Fibroblast of peridontal ligament (primary cell): Measurements from ENCODE around the gene MAPK13.
"Not testable (repeated sequence)": the region's sequence is repeated elsewhere in the genome, so short reads cannot be mapped to it uniquely, and the experiment has no call there.

Experiments used
- DNase-seq: peaks from one replicate; pipeline ENCODE4 v3.0.0-alpha.2; 2010; ENCODE audit errors: extremely low read depth

The MAPK13 gene

DNA sequence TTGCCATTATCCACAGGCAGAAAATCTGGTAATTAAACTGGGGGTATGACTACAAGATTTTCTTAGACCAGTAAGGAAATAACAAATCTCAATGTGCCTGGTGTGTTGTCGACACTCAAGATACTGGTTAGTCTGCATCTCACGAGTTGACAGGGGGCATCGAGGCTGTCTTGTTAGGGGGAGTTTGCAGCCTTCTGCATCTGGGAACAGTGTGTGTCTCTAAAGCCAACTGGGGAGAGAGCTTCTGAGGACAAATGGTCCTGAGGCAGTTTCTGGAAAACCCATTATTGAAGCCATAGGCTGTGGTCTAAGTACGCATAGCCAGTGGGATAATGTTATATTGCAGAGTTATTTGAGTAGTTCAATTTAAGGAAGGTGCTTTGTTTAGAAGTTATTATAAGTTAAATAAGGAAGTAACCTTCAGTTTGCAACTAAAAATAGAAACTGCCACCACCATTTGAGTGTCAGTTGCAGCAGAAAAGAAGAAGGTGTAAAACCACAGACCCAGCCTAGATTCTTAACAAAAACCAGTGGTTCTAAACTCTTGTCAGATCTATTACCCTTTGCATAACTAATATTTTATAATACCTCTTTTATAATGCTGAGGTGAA lies 15.4 kb upstream of the MAPK13 start:
- DNase-seq, result no peak

DNA sequence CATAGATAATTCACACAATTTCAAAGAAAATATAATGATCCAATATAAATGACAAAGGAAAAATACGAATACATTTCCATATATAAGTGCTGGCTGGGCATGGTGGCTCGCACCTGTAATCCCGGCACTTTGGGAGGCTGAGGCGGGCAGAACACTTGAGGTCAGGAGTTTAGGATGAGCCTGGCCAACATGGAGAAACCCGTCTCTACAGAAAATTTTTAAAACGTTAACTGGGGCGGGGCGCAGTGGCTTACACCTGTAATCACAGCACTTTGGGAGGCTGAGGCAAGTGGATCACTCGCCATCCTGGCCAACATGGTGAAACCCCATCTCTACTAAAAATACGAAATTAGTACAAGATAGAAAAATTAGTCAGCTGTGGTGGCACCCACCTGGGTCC lies 14.9 kb upstream of the MAPK13 start:
- DNase-seq, result no peak

DNA sequence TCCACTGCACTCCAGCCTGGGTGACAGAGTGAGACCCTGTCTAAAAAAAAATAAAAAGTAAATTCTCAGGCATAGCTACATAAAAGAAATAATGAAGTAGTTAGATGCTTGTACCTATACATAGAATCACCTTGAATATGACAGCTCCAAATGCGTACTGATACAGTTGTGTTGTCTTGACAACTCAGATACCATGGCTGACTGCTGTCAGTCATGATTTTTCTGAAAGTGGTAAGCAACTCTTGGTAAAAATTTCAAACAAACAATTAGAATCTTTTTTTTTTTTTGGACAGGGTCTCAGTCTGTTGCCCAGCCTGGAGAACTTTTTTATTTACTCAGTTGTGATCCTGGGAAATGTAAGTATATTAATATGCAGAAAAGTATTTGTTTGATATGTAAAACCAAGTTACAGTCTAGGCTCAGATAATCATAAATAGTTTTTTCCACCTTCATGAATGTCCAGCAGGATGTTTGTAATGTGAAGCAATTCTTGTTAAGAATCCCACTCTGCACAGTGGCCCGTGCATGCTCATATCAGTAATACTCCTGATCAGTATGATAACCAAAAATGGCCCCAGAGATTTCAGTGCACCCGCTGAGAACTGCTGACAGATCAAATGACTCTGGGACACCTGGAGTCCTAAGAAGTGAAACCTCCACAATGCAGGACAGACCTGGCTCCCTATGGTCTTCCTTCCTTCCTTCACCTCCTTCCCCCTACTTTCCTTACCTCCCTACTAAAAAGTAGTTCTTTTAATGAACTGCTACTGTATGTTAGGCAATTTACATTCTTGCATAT lies 14.0 kb upstream of the MAPK13 start:
- DNase-seq, result no peak

DNA sequence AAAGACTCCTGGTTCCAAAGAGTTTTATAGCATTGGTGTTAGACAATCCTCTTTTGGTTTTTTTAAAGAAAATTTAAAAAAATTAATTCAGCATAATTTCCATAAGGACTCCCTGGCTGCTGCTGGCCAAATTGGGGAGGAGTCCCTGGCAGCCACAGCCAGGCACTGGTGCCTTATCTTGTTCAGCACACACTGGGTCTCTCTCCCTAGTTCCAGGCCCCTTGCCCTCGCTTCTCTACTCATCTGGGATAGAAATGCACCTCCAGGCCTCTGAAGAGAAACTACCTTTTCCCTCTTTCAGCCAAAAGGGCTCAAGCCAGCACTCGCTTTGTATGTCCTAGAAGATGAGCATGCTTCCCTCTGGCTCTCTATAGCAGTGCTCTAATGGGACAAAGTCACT lies 13.4 kb upstream of the MAPK13 start:
- DNase-seq, result no peak

DNA sequence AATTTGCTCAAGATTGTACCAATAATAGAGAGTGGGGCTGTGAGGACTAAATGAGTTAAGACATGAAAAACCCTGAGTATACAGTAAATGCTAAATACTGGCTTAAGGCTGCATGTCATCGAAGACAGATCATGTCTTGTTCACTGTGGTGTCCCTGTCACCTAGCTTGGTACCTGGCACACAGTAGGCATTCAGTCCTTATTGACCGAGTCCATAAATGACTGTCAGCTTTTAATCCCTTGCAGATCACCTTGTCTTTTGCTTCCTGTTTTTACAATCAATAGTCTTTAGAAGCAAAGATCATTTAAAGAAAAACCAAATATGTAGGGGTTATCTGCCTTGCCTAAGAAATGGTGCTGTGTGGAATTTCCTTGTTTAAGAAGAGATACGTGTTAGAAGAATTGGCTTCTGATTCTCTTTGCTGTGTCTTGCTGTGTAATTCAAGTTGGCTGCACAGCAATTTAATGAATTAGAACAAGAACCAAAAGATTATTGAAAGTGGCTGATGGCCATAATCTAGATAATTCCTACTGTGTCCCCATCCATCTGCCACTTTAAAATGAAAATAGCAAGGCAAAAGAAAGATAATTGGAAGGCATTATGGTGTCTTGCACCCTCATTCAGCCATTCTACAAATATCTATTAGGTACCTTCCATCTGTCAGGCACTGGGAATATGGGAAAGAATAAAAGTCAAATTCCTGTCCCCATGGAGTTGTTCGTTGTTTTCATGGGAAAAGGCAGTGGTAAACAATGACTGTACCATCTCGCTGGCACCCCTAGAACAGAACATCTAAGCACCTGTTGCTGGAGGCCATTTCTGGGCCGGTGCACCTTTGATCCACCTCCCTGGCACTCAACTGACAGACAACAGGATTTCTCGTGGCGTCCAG lies 12.4 kb upstream of the MAPK13 start:
- no peak for DNase-seq

DNA sequence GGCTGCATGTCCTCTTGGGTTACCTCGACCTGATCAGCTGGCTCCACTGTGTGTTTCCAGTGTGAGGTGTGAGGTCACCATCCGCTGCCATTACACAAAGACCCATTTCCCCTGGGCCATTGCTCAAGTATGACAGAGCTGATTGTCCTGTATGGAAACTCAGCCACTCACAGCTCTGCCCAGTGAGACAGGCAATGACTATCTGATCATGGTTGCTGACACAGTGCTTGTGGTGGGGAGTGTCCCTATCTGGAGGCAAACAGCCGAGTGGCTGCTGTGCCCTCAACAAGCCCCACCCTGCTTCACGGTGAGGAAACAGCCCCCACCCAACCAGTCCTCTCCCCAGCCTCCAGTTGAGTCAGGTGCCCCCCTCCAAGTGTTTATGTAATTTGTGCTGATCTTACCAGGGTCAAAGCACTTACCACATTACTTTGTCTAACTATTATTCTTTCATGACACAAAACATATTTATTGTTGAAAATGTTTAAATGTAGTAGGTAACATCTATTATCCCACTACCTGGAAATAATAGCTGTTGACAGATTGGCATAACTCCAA lies 11.7 kb upstream of the MAPK13 start:
- no peak for DNase-seq

DNA sequence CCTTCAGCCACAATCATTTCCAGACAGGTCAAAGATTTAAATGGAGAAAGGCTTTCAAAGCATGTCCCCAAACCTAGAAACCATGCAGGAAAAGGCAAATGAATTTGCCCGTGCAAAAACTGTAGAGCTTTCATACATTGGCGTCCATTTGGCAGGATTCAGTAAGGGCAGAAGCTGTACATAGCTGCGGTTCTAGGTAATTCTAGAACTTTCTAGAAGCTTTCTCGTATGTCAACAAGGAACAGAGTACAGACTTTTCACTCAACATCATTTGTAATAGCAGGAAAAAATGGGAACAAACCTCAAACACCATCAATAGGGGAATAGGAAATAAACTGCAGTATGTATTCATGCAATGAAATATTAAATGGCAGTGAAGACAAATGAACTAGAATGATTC lies 11.1 kb upstream of the MAPK13 start:
- no peak for DNase-seq

DNA sequence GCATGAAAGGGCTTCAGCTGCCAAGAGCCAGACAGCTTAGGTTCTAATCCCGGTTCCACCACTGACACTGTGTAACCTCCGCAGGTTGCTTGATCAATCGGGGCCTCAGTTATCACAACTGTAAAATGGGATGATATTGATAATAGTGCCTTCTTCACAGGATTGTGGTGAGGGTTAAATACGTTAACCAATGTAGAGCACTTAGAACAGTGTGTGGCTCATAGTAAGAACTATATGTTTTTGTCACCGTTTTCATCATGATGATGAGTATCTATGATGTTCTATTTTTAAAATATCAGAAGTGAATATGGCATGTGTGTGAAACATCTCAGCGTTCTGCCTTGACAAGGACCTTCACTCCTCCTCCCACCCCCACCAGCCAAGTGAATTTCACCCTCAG lies 10.3 kb upstream of the MAPK13 start:
- no peak for DNase-seq

DNA sequence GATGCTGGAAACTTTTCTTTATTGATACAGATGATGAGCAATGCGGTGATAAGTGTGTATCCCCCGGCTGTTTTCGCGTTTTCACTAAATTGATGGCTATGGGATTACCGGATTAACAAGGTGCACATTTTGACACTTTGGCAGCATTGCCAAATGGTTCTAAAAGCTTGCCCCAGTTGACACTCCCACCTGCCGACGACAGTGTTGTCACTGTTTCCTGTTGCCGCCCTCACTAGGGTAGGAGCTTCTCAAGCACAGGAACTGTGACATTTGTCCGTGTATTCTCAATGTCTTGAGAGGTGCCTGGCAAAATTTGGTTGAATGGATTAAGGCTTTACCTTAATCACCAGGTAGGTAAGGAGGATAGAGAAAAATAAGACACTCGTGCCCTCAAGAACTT lies 9.8 kb upstream of the MAPK13 start:
- no peak for DNase-seq

DNA sequence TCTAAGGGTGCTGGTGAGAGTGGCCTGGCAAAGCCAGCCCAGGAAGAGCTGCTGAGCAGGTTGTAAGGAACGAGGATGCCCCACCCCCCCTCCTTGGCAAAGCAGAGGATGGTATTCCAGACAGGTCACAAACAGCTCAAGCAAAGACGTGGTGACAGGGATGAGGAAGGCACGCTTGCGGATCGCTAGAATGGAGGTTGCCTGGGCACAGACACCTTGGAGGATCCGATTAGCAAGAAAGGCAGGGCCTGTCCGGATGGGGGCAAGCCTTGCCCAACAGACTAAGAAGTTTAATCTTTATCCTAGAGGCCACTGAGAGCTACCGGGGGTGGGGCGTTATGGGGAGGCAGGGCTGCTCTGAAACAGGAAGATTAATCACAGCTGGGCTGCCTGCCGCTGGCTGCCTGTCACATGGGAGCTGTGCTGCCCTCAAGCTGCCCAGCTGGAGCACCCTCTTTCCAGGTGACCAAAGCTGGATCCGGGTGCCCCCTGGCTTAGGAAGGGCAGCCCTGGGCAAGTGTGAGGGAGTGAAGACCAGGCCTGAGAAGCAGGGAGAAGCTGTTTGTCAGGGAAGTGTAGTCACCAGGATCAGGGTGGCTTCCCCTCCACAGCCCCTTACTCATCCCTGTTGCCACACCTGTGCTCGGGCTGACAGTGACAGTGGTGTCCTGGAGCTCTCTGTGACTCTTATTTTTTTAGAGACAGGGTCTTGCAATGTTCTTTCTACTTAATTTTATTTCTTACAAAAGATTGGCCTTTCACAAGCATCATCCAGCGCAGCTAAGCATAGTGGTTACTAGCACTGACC lies 9.1 kb upstream of the MAPK13 start:
- DNase-seq, result peak; percentile 49

DNA sequence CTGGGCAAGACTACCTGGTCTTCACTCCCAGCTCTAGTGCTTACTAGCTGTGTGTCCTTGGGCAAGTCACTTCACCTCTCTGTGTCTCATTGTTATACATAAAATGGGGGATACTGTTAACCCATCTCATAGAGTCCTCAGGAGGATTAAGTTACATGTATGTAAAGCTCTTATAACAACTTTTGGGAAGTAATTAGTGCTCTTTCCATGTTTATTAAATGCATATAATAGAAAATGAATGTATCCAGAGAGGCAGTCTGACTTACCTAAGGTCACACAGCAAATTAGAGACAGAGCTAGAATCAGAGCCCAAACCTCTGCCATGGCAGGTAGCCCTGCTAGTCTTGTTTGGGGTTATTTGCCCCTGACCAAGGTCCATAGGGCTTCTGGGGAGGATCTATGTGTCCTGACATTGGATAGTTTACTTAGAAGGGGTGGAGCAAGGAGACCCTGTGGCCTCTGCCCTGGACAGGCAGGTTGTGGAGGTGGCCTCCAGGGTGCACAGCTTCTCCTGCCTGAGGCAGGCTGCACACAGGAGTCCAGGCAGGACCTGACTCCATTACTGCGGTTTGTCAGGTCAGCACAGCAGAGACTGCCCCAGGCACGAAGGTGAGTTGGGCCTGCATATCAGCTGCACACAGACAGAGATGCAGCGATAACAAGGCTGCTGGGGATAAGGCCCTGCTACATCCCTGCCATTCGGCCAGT lies 8.4 kb upstream of the MAPK13 start:
- DNase-seq, result no peak

DNA sequence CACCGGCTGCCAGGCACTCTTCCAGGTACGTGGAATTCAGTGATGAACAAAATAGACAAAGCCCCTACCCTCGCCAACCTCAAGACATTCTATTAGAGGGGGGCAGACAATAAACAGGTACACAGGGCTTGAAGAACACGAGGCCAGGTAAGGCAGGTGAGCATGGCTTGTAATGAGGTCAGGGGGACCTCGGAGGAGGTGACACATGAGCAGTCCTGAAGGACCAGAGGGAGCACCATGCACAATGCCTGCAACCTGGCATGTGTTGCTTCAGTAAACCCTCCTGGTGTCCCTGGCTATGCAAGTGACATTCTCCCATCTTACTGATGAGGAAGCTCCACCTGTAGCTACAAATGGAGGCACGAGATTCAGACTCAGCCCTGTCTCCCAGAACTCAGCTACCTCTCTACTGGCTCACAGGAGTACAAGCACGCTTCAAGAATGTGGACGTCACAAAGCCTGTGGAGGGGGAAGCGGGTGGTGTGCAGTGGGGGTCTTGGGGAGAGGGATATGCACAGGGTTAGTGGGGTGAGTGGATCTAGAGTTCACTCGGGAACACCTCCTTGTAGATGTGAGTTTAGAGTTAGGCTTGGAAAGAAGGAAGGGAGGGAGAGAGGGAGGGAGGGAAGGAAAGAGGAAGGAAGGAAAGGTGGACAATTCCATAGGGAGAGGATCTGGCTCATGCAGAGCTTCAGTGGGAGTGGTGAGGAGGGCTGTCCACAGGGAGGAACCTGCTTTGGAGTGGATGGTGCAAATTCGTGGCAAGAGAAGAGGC lies 7.6 kb upstream of the MAPK13 start:
- no peak for DNase-seq

DNA sequence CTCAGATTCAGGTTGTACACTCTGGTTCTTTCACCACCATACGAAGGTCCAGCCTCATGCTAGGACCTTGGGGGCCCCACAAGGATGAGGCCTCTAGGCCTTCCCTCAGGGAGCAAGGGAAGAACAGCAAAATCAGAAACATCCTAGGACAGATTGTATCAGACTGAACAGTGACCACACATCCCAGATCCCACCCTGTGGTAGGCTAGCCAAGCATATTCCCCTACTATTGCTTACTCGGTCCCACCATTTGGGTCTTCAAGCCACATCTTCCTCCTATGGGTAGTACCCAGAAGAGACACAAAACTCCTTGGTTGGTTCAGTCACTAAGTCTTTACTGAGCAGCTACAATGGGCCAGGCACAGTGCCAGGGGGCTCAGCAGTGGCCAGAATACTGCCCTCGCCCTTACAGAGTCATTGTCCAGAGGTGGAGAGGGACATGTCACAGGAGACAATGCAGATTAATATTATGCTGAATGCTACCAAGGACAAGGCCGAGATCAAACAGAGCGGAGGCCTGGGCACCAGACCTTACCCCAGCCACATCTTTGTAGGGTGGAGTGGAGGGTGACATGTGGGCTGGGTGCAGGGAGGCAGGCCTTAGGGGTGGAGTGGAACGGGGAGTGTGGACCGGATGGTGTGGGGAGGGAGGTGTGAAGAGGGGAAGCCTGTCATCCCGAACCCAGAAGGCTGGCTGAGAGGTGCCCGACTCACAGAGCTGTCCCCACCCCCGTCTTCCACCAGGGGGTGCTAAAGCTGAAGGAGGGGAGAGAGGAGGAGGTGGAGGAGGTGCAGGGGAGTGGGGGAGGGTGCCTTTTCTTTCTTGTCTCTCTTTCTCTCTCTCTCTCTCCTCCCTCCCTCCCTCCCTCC lies 6.8 kb upstream of the MAPK13 start:
- DNase-seq, result peak; percentile 68

DNA sequence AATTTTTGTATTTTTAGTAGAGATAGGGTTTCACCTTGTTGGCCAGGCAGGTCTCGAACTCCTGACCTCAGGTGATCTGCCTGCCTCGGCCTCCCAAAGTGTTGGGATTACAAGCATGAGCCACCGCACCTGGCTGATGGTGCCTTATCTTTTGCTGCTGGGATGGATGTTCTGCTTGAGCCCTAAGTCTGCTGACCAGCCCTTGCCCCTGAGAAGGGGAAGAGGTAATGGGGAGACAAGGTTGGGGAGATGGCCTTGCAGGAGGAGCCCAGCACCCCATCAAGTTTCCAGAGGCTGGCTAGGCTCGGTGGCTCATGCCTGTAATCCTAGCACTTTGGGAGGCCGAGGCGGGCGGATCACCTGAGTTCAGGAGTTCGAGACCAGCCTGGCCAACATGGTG lies 6.0 kb upstream of the MAPK13 start:
- not testable (repeated sequence) for DNase-seq

DNA sequence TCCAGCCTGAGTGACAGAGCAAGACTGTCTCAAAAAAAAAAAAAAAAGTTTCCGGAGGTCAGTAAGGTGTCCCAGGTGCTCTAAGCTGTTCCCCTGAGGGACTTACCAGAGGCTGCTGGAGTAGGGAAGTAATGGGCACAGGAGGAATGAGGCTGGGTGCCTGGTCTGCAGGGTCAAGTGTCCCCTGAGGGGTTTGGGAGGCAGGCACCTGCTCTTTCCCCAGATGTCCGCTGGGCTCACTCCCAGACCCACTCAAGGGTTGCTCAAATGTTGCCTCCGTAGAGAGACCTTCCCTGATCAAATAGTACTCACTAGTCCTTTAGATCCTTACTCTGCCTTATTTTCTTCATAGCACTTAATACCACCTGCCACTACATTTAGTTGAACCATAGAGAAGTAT lies 5.4 kb upstream of the MAPK13 start:
- DNase-seq, result no peak

DNA sequence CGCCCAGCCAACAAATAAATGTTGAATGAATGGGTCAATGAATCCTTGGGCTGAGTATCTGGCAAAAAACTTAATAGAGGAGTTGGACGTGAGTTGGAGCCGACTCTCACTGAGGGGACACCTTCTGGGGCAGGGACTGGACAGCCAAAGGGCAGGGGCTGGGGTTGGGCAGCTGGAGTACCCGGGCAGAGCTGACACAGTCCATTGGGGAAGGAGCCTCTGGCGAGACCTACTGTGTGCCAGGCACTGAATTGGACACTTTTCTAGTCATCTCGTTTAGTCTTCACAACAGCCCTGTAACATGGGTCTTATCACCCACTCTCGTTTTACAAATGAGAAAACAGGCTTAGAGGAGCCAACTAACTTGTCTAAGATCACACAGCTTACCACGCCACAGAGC lies 4.7 kb upstream of the MAPK13 start:
- DNase-seq, result no peak

DNA sequence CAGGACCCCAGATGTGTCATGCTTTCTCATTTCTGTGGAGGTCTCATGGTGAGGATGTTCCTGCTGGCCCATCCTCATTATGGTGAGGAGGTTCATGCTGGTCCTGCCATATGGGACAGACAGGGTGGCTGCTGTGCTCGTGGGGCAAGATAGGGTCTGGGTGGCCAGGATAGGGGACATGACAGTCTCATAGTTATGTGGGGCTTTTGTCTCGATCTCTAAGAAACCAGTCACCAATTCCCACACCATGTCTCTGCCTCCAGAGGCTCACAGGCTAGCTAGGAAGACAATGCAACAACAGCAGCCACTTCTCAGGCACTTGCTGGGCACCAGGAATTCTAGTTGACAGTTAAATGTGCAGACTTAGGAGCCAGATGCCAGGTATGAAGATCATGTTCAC lies 4.2 kb upstream of the MAPK13 start:
- no peak for DNase-seq

DNA sequence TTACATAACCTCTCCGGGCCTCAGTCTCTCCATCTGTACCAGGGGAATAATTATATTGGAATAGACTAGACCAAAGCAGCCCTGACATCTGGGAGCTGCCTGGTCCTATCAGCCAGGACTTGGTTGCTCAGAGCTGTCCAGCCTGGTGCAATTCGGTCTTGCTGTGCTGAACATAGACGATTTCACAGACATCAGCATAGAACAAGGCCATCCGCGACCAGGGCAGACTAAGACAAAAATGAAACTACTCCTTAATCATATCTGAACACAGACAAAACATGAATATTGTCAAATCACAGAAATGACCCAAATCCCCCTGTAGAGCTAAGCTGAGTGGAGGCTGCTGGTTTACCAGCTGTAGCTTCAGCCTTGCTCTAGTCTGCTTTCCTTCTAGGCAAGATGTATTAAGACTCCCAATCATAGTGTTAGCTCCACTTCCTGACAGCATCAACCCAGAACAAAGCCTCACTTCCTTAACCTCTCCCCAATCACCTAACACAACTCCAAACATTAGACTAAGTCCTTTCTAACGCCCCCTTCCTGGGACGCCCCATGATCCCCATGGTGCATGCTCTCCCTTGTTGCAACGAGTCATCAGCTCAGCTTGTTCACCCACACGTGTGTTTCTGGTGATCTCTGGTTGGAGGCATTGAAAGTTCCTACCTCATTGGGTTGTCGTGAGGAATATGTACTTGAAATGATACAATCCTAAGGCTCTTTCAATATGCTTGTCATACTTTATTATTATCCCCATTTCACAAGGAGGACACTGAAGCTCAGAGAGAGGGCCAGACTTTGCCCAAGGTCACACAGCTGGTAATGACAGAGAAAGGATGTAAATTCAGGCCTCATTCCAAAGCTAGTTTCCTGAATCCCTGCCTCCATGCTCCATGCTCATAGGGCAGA lies 3.5 kb upstream of the MAPK13 start:
- DNase-seq, result peak; percentile 28
